ENCODE measurements around the gene SPRY2.
"Not testable (repeated sequence)": the region's sequence is repeated elsewhere in the genome, so short reads cannot be mapped to it uniquely, and the experiment has no call there.

DNA sequence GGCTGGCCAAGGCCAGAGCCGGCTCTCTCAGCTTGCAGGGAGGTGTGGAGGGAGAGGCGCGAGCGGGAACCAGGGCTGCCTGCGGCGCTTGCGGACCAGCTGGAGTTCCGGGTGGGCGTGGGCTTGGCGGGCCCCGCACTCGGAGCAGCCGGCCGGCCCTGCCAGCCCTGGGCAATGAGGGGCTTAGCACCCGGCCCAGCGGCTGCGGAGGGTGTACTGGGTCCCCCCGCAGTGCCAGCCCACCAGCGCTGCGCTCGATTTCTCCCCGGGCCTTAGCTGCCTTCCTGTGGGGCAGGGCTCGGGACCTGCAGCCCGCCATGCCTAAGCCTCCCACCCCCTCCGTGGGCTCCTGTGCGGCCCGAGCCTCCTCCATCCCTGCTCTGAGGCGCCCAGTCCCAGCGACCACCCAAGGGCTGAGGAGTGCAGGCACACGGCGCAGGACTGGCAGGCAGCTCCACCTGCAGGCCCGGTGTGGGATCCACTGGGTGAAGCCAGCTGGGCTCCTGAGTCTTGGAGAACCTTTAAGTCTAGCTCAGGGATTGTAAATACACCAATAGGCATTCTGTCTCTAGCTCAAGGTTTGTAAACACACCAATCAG is 14.7 kb upstream of the SPRY2 start:
- TF ChIP-seq, protein P1, sequence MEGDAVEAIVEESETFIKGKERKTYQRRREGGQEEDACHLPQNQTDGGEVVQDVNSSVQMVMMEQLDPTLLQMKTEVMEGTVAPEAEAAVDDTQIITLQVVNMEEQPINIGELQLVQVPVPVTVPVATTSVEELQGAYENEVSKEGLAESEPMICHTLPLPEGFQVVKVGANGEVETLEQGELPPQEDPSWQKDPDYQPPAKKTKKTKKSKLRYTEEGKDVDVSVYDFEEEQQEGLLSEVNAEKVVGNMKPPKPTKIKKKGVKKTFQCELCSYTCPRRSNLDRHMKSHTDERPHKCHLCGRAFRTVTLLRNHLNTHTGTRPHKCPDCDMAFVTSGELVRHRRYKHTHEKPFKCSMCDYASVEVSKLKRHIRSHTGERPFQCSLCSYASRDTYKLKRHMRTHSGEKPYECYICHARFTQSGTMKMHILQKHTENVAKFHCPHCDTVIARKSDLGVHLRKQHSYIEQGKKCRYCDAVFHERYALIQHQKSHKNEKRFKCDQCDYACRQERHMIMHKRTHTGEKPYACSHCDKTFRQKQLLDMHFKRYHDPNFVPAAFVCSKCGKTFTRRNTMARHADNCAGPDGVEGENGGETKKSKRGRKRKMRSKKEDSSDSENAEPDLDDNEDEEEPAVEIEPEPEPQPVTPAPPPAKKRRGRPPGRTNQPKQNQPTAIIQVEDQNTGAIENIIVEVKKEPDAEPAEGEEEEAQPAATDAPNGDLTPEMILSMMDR (IDR thresholded peaks at IDR 0.05; ENCODE audit: poor library complexity): not testable (repeated sequence)
- not testable (repeated sequence) for TF ChIP-seq EZH2 (IDR thresholded peaks at IDR 0.05; ENCODE audit: borderline replicate concordance)
